Measurements from ENCODE around the gene GDF10. TPM values are rescaled to one million over a fixed set of nuclear protein-coding genes. Genes with fewer than 3 reads are reported as not detected.

Gene GDF10
- total and polyA plus RNA-seq, 9 of the 15 experiments (the other 6 are each of a cell fraction or from before 2014, with no cell fraction given) = 0.03 to 0.20 (median 0.11) TPM; not detected in 6

DNA sequence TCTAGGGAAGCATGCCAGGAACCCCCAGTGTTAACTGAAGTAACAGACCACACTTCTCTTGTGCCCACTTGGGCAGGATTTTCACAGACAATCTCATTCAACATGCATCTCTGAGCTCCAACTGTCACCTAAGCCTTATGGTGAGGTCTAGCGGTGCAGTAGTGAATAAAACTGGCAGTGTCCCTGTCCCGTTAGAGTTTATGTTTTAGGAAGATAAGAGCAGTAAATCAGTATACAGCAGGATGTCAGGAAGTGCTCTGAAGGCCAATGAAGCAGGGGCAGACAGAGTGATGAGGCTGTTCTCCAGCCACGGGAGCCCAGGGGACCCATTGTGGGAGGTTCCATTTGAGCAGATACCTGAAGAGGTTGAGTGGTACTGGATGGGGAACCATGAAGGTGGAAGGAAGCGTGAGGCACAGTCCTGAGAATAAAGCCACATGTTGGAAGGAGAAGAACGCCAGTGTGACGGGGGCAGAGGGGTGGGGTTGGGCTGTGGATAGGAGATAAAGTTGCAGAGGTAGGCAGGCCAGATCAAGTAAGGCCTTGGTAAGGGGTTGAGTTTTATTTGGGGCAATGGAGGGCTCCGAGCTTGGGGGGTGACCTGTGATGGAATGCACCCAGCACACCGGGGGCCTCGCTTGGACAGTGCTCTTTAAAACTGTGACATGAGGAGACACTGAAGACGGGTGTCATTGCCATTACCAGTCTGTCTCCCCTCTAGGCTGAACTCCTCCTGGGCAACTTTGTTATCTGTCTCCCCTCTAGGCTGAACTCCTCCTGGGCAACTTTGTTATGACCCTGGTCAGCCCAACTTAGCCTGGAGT is 6.6 kb downstream of the GDF10 start (continued):
- TF ChIP-seq, protein P1, sequence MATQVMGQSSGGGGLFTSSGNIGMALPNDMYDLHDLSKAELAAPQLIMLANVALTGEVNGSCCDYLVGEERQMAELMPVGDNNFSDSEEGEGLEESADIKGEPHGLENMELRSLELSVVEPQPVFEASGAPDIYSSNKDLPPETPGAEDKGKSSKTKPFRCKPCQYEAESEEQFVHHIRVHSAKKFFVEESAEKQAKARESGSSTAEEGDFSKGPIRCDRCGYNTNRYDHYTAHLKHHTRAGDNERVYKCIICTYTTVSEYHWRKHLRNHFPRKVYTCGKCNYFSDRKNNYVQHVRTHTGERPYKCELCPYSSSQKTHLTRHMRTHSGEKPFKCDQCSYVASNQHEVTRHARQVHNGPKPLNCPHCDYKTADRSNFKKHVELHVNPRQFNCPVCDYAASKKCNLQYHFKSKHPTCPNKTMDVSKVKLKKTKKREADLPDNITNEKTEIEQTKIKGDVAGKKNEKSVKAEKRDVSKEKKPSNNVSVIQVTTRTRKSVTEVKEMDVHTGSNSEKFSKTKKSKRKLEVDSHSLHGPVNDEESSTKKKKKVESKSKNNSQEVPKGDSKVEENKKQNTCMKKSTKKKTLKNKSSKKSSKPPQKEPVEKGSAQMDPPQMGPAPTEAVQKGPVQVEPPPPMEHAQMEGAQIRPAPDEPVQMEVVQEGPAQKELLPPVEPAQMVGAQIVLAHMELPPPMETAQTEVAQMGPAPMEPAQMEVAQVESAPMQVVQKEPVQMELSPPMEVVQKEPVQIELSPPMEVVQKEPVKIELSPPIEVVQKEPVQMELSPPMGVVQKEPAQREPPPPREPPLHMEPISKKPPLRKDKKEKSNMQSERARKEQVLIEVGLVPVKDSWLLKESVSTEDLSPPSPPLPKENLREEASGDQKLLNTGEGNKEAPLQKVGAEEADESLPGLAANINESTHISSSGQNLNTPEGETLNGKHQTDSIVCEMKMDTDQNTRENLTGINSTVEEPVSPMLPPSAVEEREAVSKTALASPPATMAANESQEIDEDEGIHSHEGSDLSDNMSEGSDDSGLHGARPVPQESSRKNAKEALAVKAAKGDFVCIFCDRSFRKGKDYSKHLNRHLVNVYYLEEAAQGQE (IDR thresholded peaks at IDR 0.05; ENCODE audit: borderline replicate concordance) = no peak
- TF ChIP-seq, protein P1 (CRISPR knock-in tag; IDR thresholded peaks at IDR 0.05; ENCODE audit: low read depth) = no peak
- TF ChIP-seq, protein P2, sequence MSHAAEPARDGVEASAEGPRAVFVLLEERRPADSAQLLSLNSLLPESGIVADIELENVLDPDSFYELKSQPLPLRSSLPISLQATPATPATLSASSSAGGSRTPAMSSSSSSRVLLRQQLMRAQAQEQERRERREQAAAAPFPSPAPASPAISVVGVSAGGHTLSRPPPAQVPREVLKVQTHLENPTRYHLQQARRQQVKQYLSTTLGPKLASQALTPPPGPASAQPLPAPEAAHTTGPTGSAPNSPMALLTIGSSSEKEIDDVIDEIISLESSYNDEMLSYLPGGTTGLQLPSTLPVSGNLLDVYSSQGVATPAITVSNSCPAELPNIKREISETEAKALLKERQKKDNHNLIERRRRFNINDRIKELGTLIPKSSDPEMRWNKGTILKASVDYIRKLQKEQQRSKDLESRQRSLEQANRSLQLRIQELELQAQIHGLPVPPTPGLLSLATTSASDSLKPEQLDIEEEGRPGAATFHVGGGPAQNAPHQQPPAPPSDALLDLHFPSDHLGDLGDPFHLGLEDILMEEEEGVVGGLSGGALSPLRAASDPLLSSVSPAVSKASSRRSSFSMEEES (CRISPR knock-in tag; IDR thresholded peaks at IDR 0.05) = no peak
- TF ChIP-seq, protein P3, sequence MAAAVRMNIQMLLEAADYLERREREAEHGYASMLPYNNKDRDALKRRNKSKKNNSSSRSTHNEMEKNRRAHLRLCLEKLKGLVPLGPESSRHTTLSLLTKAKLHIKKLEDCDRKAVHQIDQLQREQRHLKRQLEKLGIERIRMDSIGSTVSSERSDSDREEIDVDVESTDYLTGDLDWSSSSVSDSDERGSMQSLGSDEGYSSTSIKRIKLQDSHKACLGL (CRISPR knock-in tag; IDR thresholded peaks at IDR 0.05; ENCODE audit: borderline replicate concordance, poor library complexity, severe bottlenecking) = no peak
- TF ChIP-seq MCM7 (IDR thresholded peaks at IDR 0.05) (no peak), ZNF79 (CRISPR knock-in tag; IDR thresholded peaks at IDR 0.05; ENCODE audit: low read depth) (no peak), NCOA1 (IDR thresholded peaks at IDR 0.05; ENCODE audit: low read depth) (0 out of 2 replicates have a peak, but pooled peaks have one; percentile 18), FOXP1 (CRISPR knock-in tag; IDR thresholded peaks at IDR 0.05) (no peak), TAF9B (IDR thresholded peaks at IDR 0.05; ENCODE audit: partially characterized antibody) (no peak), POLR2A (conservative IDR thresholded peaks at IDR 0.05) (no peak), ZNF282 (CRISPR knock-in tag; IDR thresholded peaks at IDR 0.05) (no peak)
- TF ChIP-seq, protein P4, sequence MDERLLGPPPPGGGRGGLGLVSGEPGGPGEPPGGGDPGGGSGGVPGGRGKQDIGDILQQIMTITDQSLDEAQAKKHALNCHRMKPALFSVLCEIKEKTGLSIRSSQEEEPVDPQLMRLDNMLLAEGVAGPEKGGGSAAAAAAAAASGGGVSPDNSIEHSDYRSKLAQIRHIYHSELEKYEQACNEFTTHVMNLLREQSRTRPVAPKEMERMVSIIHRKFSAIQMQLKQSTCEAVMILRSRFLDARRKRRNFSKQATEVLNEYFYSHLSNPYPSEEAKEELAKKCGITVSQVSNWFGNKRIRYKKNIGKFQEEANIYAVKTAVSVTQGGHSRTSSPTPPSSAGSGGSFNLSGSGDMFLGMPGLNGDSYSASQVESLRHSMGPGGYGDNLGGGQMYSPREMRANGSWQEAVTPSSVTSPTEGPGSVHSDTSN (CRISPR knock-in tag; IDR thresholded peaks at IDR 0.05; ENCODE audit: low read depth) = peak; percentile 62
- TF ChIP-seq, protein P4 (tag; conservative IDR thresholded peaks at IDR 0.05; ENCODE audit: low read depth) = peak; percentile 99

Measured in K562 (cell line).